GM23338 (cell line): Measurements from ENCODE around the gene SH3RF2. TPM values are rescaled to one million over a fixed set of nuclear protein-coding genes. Genes with fewer than 3 reads are reported as not detected.

Experiments used
- ATAC-seq: fragments of 200-7000 bp; cut with Tn5 transposase; 3 replicates; pipeline ENCODE4 v1.9.1; 2020
- DNase-seq: peaks from one replicate; pipeline ENCODE4 v3.0.0-alpha.2; 2015; ENCODE audit warnings: low spot score
- H2AFZ ChIP-seq: fragments of 200-600 bp; sonication (generic); 2 replicates; pipeline ENCODE4 v1.8.0; 2016; ENCODE audit warnings: antibody characterized with exemption, mild to moderate bottlenecking, moderate library complexity
- H3F3A ChIP-seq: fragments of 200-600 bp; sonication (generic); replicated peaks from 2 replicates; pipeline ENCODE4 v1.8.0; 2017; ENCODE audit warnings: antibody characterized with exemption, mixed run types, low read depth
- H3K27ac ChIP-seq: fragments of 200-600 bp; sonication (generic); 2 replicates; pipeline ENCODE4 v1.6.1; 2016; ENCODE audit warnings: low read depth
- H3K27me3 ChIP-seq: fragments of 200-600 bp; sonication (generic); 2 replicates; pipeline ENCODE4 v1.8.0; 2016; ENCODE audit warnings: mild to moderate bottlenecking, mixed run types, moderate library complexity; ENCODE audit not compliant: insufficient read depth
- H3K36me3 ChIP-seq: fragments of 200-600 bp; sonication (generic); 2 replicates; pipeline ENCODE4 v1.8.0; 2016; ENCODE audit warnings: mild to moderate bottlenecking; ENCODE audit not compliant: insufficient read depth
- H3K4me1 ChIP-seq: fragments of 200-600 bp; sonication (generic); 2 replicates; pipeline ENCODE4 v1.8.0; 2016; ENCODE audit warnings: mild to moderate bottlenecking, moderate library complexity; ENCODE audit not compliant: insufficient read depth
- H3K4me2 ChIP-seq: fragments of 200-600 bp; sonication (generic); 2 replicates; pipeline ENCODE4 v1.7.1; 2017; ENCODE audit warnings: mixed run types
- H3K4me3 ChIP-seq: fragments of 200-600 bp; sonication (generic); 2 replicates; pipeline ENCODE4 v1.6.1; 2016; ENCODE audit warnings: mixed run types
- H3K79me2 ChIP-seq: fragments of 200-600 bp; sonication (generic); replicated peaks from 2 replicates; pipeline ENCODE4 v1.8.0; 2017; ENCODE audit warnings: mild to moderate bottlenecking; ENCODE audit not compliant: insufficient read depth
- H3K9me2 ChIP-seq: fragments of 200-600 bp; sonication (generic); 2 replicates; pipeline ENCODE4 v1.8.0; 2017; ENCODE audit not compliant: insufficient read depth
- H4K20me1 ChIP-seq: fragments of 200-600 bp; sonication (generic); replicated peaks from 2 replicates; pipeline ENCODE4 v1.8.0; 2017; ENCODE audit warnings: mild to moderate bottlenecking; ENCODE audit not compliant: insufficient read depth
- H3K27ac Mint-ChIP-seq: 2 replicates; pipeline ENCODE4 v1.8.0; 2020; ENCODE audit warnings: inconsistent platforms, mild to moderate bottlenecking, moderate library complexity, mixed read lengths
- H3K27me3 Mint-ChIP-seq: 3 replicates; pipeline ENCODE4 v1.8.0; 2022; ENCODE audit warnings: low read depth, mild to moderate bottlenecking, moderate library complexity, mixed read lengths, inconsistent platforms; ENCODE audit not compliant: insufficient read depth, poor library complexity
- H3K36me3 Mint-ChIP-seq: 3 replicates; pipeline ENCODE4 v1.8.0; 2021; ENCODE audit warnings: low read depth, mild to moderate bottlenecking, inconsistent platforms, moderate library complexity, mixed read lengths
- H3K4me1 Mint-ChIP-seq: 3 replicates; pipeline ENCODE4 v1.8.0; 2020; ENCODE audit warnings: mild to moderate bottlenecking, inconsistent platforms, mixed read lengths
- H3K4me3 Mint-ChIP-seq: 3 replicates; pipeline ENCODE4 v1.8.0; 2021; ENCODE audit warnings: moderate library complexity, mild to moderate bottlenecking, inconsistent platforms, mixed read lengths
- H3K9me3 Mint-ChIP-seq: 3 replicates; pipeline ENCODE4 v1.8.0; 2020; ENCODE audit warnings: moderate library complexity, mild to moderate bottlenecking, inconsistent platforms, mixed read lengths
- EZH2 ChIP-seq: fragments of 200-600 bp; sonication (generic); IDR thresholded peaks from one replicate; pipeline ENCODE4 v1.8.0; 2017; ENCODE audit warnings: antibody characterized with exemption, mild to moderate bottlenecking, low read depth; ENCODE audit not compliant: unreplicated experiment
- JUNB ChIP-seq: IDR thresholded peaks from one replicate; pipeline ENCODE4 v1.6.1; 2016; ENCODE audit warnings: antibody characterized with exemption; ENCODE audit not compliant: unreplicated experiment
- STAT1 ChIP-seq: IDR thresholded peaks from one replicate; pipeline ENCODE4 v1.6.1; 2016; ENCODE audit warnings: antibody characterized with exemption; ENCODE audit not compliant: unreplicated experiment
- polyA plus RNA-seq: library from polyadenylated mRNA; unstranded; fragments of >200 nt; fragmentation: Nextera tagmentation; extraction: Ambion mirVana; gene quantifications from 2 replicates; pipeline ENCODE4 v1.2.1, GENCODE V29; 2016
- total RNA-seq: library from RNA; depleted of rRNA; stranded (reverse); fragments of >200 nt; shearing (Covaris generic); gene quantifications from 2 replicates; pipeline ENCODE4 v1.2.3, GENCODE V29; 2014
- TF ChIP-seq, protein P1 (sequence below): IDR thresholded peaks from 2 replicates; pipeline ENCODE4 v1.6.1; 2016; ENCODE audit warnings: antibody characterized with exemption
- TF ChIP-seq, protein P2 (sequence below): fragments of 250-450 bp; sonication (Bioruptor Pico); IDR thresholded peaks from 2 replicates; pipeline ENCODE4 v1.5.0; 2020; ENCODE audit warnings: mild to moderate bottlenecking, moderate library complexity

SH3RF2 gene
- total and polyA plus RNA-seq, 2 experiments from 2014 or later = 1.7 to 2.4 TPM

DNA sequence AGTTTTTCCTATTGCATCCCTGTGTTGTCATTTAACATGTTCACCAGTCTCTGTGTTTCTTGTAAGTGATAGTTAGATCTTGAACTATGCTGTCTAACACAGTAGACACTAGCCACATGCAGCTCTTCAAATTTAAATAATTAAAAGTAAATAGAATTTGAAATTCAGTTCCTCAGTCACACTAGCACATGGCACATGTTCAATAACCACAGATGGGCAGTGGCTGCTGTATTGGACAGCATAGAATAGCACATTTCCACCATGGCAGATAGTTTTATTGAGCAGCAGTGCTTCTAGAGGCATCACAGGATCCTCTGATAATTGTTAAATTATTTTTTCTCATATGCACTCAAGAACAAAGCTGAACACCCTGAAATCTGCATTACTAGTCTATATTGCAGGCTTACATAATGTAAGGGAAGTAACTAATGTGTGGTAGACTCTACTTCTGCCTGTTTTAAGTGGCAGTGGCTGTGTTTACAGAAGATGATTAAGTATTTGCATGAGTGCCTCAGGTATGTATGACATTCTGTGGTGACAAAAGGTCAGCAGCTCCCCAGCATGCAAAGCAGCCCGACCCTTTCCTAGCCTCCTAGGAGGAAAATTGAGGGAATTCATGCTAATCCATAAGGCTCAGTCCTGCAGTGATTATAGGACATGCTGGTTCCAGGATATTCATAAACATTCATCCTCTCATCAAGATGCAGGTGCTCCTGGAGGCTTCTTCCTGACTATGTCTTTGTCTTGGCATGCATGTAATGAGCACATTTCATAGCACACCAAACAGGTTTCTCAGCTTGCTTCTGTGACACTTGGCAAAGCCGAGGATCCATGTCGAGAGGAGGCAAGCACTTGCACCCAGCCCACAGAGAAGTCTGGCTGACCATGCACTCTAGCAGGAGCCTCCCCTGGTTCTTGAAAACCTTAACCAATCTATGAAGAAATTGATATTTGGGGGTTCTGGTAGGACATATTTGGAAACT lies 45.5 kb downstream of the SH3RF2 start:
- Histone ChIP-seq H3K4me3 (no peak overlapping the region), H3K4me1 (no peaks in the 10 kb centered on the region; the same call in 1 of the 2 replicates), H3K9me2 (no peaks in the 10 kb centered on the region), H3K79me2 (no peaks in the 10 kb centered on the region), H2AFZ (no peak overlapping the region), H3K4me2 (no peak overlapping the region), H3K27me3 (no peaks in the 10 kb centered on the region), H3K36me3 (no peaks in the 10 kb centered on the region), H3K27ac (no peak overlapping the region), H4K20me1 (no peaks in the 10 kb centered on the region), H3F3A (no peaks in the 10 kb centered on the region)
- DNase-seq (no peak), ATAC-seq (no peak)
- H3K4me1 Mint-ChIP-seq = peaks cover 11% of the 10 kb centered on the region; the same call in 2 of the 3 replicates
- no peaks in the 10 kb centered on the region for H3K9me3 Mint-ChIP-seq
- no peak for TF ChIP-seq EZH2
- TF ChIP-seq, protein P1, sequence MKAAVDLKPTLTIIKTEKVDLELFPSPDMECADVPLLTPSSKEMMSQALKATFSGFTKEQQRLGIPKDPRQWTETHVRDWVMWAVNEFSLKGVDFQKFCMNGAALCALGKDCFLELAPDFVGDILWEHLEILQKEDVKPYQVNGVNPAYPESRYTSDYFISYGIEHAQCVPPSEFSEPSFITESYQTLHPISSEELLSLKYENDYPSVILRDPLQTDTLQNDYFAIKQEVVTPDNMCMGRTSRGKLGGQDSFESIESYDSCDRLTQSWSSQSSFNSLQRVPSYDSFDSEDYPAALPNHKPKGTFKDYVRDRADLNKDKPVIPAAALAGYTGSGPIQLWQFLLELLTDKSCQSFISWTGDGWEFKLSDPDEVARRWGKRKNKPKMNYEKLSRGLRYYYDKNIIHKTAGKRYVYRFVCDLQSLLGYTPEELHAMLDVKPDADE = no peak
- no peak for TF ChIP-seq JUNB
- no peak for TF ChIP-seq STAT1
- TF ChIP-seq, protein P2, sequence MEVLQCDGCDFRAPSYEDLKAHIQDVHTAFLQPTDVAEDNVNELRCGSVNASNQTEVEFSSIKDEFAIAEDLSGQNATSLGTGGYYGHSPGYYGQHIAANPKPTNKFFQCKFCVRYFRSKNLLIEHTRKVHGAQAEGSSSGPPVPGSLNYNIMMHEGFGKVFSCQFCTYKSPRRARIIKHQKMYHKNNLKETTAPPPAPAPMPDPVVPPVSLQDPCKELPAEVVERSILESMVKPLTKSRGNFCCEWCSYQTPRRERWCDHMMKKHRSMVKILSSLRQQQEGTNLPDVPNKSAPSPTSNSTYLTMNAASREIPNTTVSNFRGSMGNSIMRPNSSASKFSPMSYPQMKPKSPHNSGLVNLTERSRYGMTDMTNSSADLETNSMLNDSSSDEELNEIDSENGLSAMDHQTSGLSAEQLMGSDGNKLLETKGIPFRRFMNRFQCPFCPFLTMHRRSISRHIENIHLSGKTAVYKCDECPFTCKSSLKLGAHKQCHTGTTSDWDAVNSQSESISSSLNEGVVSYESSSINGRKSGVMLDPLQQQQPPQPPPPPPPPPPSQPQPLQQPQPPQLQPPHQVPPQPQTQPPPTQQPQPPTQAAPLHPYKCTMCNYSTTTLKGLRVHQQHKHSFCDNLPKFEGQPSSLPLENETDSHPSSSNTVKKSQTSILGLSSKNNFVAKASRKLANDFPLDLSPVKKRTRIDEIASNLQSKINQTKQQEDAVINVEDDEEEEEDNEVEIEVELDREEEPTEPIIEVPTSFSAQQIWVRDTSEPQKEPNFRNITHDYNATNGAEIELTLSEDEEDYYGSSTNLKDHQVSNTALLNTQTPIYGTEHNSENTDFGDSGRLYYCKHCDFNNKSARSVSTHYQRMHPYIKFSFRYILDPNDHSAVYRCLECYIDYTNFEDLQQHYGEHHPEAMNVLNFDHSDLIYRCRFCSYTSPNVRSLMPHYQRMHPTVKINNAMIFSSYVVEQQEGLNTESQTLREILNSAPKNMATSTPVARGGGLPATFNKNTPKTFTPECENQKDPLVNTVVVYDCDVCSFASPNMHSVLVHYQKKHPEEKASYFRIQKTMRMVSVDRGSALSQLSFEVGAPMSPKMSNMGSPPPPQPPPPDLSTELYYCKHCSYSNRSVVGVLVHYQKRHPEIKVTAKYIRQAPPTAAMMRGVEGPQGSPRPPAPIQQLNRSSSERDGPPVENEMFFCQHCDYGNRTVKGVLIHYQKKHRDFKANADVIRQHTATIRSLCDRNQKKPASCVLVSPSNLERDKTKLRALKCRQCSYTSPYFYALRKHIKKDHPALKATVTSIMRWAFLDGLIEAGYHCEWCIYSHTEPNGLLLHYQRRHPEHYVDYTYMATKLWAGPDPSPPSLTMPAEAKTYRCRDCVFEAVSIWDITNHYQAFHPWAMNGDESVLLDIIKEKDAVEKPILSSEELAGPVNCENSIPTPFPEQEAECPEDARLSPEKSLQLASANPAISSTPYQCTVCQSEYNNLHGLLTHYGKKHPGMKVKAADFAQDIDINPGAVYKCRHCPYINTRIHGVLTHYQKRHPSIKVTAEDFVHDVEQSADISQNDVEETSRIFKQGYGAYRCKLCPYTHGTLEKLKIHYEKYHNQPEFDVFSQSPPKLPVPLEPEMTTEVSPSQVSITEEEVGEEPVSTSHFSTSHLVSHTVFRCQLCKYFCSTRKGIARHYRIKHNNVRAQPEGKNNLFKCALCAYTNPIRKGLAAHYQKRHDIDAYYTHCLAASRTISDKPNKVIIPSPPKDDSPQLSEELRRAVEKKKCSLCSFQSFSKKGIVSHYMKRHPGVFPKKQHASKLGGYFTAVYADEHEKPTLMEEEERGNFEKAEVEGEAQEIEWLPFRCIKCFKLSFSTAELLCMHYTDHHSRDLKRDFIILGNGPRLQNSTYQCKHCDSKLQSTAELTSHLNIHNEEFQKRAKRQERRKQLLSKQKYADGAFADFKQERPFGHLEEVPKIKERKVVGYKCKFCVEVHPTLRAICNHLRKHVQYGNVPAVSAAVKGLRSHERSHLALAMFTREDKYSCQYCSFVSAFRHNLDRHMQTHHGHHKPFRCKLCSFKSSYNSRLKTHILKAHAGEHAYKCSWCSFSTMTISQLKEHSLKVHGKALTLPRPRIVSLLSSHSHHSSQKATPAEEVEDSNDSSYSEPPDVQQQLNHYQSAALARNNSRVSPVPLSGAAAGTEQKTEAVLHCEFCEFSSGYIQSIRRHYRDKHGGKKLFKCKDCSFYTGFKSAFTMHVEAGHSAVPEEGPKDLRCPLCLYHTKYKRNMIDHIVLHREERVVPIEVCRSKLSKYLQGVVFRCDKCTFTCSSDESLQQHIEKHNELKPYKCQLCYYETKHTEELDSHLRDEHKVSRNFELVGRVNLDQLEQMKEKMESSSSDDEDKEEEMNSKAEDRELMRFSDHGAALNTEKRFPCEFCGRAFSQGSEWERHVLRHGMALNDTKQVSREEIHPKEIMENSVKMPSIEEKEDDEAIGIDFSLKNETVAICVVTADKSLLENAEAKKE (CRISPR knock-in tag) = no peak
- H3K27ac Mint-ChIP-seq = peak overlapping the region; percentile 38; the same call in 1 of the 2 replicates
- H3K4me3 Mint-ChIP-seq = no peak overlapping the region
- H3K27me3 Mint-ChIP-seq = peaks cover 3% of the 10 kb centered on the region
- H3K36me3 Mint-ChIP-seq = no peaks in the 10 kb centered on the region
